ENCODE data around the gene IFI27L2. TPM values are rescaled to one million over a fixed set of nuclear protein-coding genes. Genes with fewer than 3 reads are reported as not detected.

The IFI27L2 gene
- total RNA-seq, 1 donor from 2014 or later, result 81.0 TPM

- no peak for TF ChIP-seq CTCF (IDR thresholded peaks at IDR 0.05; ENCODE audit: insufficient read depth, low read length, poor library complexity, severe bottlenecking)
- peaks cover 7% of the 10 kb centered on the region for H3K27me3 ChIP-seq (ENCODE audit: control insufficient read depth, insufficient read depth, low read length)
- no peaks in the 10 kb centered on the region for H3K36me3 ChIP-seq (ENCODE audit: control insufficient read depth, insufficient read depth, low read length)
- H3K4me3 ChIP-seq (ENCODE audit: low read depth, low read length), result no peak overlapping the region
- no peak for DNase-seq (ENCODE audit: low read depth)
Measured at GRCh38 chr14:94115058-94115591, 14.3 kb downstream of the IFI27L2 start.

- no peak overlapping the region for H3K4me3 ChIP-seq (ENCODE audit: low read depth, low read length)
- no peak for DNase-seq (ENCODE audit: low read depth)
- H3K27me3 ChIP-seq (ENCODE audit: control insufficient read depth, insufficient read depth, low read length), result peaks cover 7% of the 10 kb centered on the region
- TF ChIP-seq CTCF (IDR thresholded peaks at IDR 0.05; ENCODE audit: insufficient read depth, low read length, poor library complexity, severe bottlenecking), result no peak
- no peaks in the 10 kb centered on the region for H3K36me3 ChIP-seq (ENCODE audit: control insufficient read depth, insufficient read depth, low read length)
Measured at GRCh38 chr14:94114589-94115057, 14.8 kb downstream of the IFI27L2 start.

- no peak overlapping the region for H3K4me3 ChIP-seq (ENCODE audit: low read depth, low read length)
- H3K27me3 ChIP-seq (ENCODE audit: control insufficient read depth, insufficient read depth, low read length), result peaks cover 7% of the 10 kb centered on the region
- no peak for TF ChIP-seq CTCF (IDR thresholded peaks at IDR 0.05; ENCODE audit: insufficient read depth, low read length, poor library complexity, severe bottlenecking)
- no peak for DNase-seq (ENCODE audit: low read depth)
- no peaks in the 10 kb centered on the region for H3K36me3 ChIP-seq (ENCODE audit: control insufficient read depth, insufficient read depth, low read length)
Measured at GRCh38 chr14:94113908-94114588, 15.4 kb downstream of the IFI27L2 start.

- no peak for DNase-seq (ENCODE audit: low read depth)
- H3K36me3 ChIP-seq (ENCODE audit: control insufficient read depth, insufficient read depth, low read length), result no peaks in the 10 kb centered on the region
- TF ChIP-seq CTCF (IDR thresholded peaks at IDR 0.05; ENCODE audit: insufficient read depth, low read length, poor library complexity, severe bottlenecking), result no peak
- H3K4me3 ChIP-seq (ENCODE audit: low read depth, low read length), result no peak overlapping the region
- H3K27me3 ChIP-seq (ENCODE audit: control insufficient read depth, insufficient read depth, low read length), result peaks cover 7% of the 10 kb centered on the region
Measured at GRCh38 chr14:94113490-94113889, 15.9 kb downstream of the IFI27L2 start.

GRCh38 chr14:94113073-94113472 lies 16.3 kb downstream of the IFI27L2 start:
- TF ChIP-seq CTCF (IDR thresholded peaks at IDR 0.05; ENCODE audit: insufficient read depth, low read length, poor library complexity, severe bottlenecking), result no peak
- H3K4me3 ChIP-seq (ENCODE audit: low read depth, low read length), result no peak overlapping the region
- no peaks in the 10 kb centered on the region for H3K36me3 ChIP-seq (ENCODE audit: control insufficient read depth, insufficient read depth, low read length)
- DNase-seq (ENCODE audit: low read depth), result no peak
- peaks cover 7% of the 10 kb centered on the region for H3K27me3 ChIP-seq (ENCODE audit: control insufficient read depth, insufficient read depth, low read length)
